Activated T-cell treated with anti-CD3 and anti-CD28 coated beads, Interleukin-2, amount 50 U/mL, for 4 hours (primary cell): ENCODE data around the gene SERPINA5. TPM values are rescaled to one million over a fixed set of nuclear protein-coding genes. Genes with fewer than 3 reads are reported as not detected.
A peak's percentile ranks its signal among the peaks of the same experiment; 100 is the strongest.

Source experiments
- ATAC-seq, 2 donors: fragments of 200-7000 bp; cut with Tn5 transposase; one replicate each; pipeline ENCODE4 v1.10.0; 2021
- DNase-seq: peaks from one replicate; pipeline ENCODE4 v3.0.0-alpha.2; 2020
- H3K27me3 Mint-ChIP-seq: one replicate; pipeline ENCODE4 v1.8.0; 2021; ENCODE audit warnings: low read depth, mixed read lengths
- H3K36me3 Mint-ChIP-seq: one replicate; pipeline ENCODE4 v1.8.0; 2022; ENCODE audit warnings: mixed read lengths; ENCODE audit not compliant: insufficient read depth
- H3K4me1 Mint-ChIP-seq: one replicate; pipeline ENCODE4 v1.8.0; 2021; ENCODE audit warnings: low read depth, mixed read lengths
- H3K4me3 Mint-ChIP-seq: one replicate; pipeline ENCODE4 v1.8.0; 2021; ENCODE audit warnings: mild to moderate bottlenecking, moderate library complexity, mixed read lengths
- H3K9me3 Mint-ChIP-seq: one replicate; pipeline ENCODE4 v1.8.0; 2021; ENCODE audit warnings: mixed read lengths
- total RNA-seq, 3 donors: library from RNA; stranded (reverse); gene quantifications; one replicate each; pipeline ENCODE4 v1.2.1, GENCODE V29; 2021

The SERPINA5 gene
- total RNA-seq, 3 donors from 2014 or later: 0.29 to 0.58 (median 0.38) TPM

DNA sequence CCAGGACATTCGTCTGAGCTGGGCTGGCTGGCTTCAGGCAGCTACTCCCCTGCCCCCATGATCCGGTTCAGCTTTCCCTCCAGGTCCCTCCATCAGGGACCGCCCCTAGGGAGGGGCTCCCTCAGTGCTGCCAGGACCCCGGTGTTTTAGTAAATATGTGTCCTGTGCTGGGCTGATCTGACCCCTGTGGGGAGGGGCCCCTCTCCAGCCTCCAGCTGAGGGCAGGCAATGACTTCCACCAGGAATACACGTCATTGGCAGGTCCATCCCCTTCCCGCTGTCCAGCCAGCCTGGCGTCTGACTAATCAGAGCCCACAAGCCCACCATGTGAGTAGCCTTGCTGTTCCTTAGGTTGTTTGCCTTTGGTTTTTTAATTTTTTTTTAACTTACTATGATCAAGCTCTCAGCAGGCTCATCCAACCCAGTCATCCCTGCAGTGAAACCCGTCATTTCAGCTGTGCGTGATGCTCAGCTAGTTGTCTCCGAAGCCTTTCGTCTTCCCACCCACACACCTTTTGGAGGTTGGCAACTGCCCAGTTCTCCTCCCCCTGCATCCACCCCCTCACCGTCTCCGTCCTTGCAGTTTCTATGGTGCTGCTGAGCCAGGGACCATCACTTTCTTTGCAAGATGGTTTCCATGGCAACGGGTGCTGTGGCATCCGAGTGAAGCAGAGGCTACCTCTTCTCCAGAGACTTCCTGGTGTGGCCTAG is 35.9 kb upstream of the SERPINA5 start:
- DNase-seq: no peak
- Mint-ChIP-seq H3K4me3 (no peak overlapping the region), H3K9me3 (no peaks in the 10 kb centered on the region)

DNA sequence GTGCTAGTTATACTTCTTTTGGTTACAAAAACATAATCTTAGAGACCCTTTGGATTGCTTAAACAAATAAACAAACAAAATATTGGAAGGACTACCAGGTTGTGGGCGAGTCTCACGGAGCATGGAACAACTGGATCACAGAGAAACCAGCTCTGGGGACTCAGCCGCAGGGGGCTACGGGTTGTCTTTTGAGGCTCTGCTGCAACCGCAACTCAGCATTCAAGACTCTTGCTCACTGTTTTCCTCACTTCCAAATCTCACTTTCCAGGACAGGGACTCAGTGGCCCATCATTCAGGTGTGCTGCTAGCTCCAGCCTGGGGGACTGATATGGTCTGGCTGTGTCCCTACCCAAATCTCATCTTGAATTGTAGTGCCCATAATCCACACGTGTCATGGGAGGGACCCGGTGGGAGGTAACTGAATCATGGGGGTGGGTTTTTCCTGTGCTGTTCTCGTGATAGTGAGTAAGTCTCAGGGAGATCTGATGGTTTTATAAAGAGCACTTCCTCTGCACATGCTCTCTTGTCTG is 34.0 kb upstream of the SERPINA5 start:
- Mint-ChIP-seq H3K4me1 (no peaks in the 10 kb centered on the region), H3K4me3 (no peak overlapping the region), H3K36me3 (no peaks in the 10 kb centered on the region), H3K27me3 (peaks cover 33% of the 10 kb centered on the region), H3K9me3 (no peaks in the 10 kb centered on the region)
- DNase-seq (no peak), ATAC-seq (no peak)

More for the DNA sequence above, 35.9 kb upstream of the SERPINA5 start:
- Mint-ChIP-seq H3K4me1 (no peaks in the 10 kb centered on the region), H3K36me3 (no peaks in the 10 kb centered on the region), H3K27me3 (peaks cover 25% of the 10 kb centered on the region)
- ATAC-seq: no peak

DNA sequence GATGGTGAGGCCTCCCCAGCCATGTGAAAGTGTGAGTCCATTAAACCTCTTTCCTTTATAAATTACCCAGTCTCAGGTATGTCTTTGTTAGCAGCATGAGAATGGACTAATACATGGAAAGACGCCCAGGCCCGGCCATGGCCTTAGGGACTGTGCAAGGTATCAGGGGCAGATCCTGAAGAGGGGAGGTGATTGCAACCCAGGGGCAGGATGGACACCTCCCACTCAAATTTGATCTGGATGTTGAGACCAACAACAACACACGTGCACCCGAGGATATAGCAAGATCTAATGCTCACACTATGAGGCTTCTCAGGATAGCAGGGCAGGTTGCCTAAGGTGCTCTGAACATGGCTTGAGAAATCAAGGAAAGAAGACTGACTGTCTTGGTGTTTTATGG is 33.5 kb upstream of the SERPINA5 start:
- ATAC-seq (no peak), DNase-seq (no peak)
- no peaks in the 10 kb centered on the region for H3K4me1 Mint-ChIP-seq
- no peaks in the 10 kb centered on the region for H3K9me3 Mint-ChIP-seq
- no peaks in the 10 kb centered on the region for H3K36me3 Mint-ChIP-seq
- H3K27me3 Mint-ChIP-seq: peaks cover 34% of the 10 kb centered on the region
- no peak overlapping the region for H3K4me3 Mint-ChIP-seq

DNA sequence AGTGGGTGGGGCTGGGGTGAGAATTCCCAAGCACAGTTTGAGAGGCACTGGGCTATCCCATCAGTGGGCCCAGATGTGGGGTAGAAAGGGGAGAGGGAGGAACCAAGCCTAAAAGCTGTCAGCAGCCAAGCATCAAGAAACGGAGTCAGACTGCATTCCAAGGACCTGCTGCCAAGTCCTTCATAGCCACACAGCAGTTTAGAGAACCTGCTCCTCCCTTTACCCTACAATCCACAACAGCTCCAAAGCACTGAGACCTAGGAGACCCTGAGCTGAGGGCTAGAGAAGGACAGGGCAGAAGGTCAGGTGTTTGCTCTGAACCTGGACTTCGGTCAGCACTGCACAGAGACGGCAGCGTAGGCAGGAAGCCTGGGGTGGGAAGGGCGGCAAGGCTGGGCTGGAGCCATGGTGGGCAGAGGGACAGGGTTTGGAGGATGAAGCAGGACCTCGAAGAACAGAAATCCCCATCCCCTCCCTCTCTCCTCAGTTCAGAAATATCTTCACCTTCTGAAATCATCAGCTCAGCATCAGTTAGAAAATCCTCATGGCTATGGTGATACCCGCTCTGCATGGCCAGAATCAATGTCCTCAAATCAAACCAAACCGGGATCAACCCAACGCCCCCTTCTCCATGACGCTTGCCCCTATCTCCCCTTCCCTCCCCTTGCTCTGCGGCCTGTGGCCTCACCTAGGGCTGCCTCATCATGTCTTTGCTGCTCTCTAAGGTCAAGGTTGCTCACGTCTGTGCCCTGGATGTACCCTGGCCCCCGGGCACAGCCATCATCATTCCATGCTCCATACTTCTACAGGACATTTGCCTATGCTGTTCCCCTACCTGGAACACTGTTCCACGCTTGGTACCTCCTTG is 32.9 kb upstream of the SERPINA5 start:
- no peak overlapping the region for H3K4me3 Mint-ChIP-seq
- DNase-seq (no peak), ATAC-seq (no peak)
- H3K4me1 Mint-ChIP-seq: no peaks in the 10 kb centered on the region
- peaks cover 34% of the 10 kb centered on the region for H3K27me3 Mint-ChIP-seq
- no peaks in the 10 kb centered on the region for H3K9me3 Mint-ChIP-seq
- H3K36me3 Mint-ChIP-seq: no peaks in the 10 kb centered on the region

DNA sequence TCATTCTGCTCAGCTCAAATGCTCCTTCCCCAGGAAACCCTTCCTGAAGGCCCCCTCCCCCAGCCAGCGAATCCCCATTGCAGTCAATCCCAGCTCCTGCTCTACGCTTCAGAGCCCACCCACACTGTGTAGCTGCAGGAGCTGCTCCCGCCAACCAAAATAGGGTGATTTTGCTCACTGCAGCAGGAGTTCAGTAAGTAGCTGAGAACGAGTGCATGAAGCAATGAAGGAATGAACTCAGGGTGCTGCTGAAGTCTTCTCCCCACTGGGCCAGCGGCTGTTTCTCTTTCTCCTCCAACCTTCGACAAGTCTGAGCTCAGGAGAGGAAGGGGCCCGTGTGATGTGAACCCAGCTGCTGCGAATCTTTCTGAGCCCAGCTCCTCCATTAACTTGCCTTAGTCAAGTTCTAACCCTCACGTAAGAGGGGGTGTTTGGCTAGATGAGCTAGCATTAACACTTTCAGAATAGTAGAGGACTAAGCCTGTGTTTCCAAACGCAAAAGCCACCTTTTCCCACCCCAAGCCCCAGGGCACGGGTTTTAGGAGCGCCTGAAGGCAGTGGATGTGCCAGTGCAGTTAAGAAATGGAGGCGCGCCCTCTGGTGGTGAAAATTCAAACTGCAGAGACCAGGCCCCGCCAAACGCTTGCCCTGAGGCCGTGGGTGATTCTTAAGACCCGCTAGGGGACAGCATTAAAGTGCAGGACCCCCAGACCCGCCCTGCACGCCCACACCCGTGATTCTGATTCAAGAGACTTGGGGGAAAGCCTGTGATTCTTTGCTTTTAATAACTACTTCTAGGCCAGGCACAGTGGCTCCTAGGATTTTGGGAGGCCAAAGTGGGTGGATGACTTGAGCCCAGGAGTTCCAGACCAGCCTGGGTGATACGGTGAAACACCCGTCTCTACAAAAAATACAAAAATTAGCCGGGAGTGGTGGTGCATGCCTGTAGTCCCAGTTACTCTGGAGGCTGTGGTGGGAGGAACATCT is 31.9 kb upstream of the SERPINA5 start:
- peak; percentile 56 to 69 for ATAC-seq
- DNase-seq: peak; percentile 48
- H3K27me3 Mint-ChIP-seq: peaks cover 32% of the 10 kb centered on the region
- no peaks in the 10 kb centered on the region for H3K9me3 Mint-ChIP-seq
- no peak overlapping the region for H3K4me3 Mint-ChIP-seq
- H3K4me1 Mint-ChIP-seq: no peaks in the 10 kb centered on the region
- no peaks in the 10 kb centered on the region for H3K36me3 Mint-ChIP-seq

DNA sequence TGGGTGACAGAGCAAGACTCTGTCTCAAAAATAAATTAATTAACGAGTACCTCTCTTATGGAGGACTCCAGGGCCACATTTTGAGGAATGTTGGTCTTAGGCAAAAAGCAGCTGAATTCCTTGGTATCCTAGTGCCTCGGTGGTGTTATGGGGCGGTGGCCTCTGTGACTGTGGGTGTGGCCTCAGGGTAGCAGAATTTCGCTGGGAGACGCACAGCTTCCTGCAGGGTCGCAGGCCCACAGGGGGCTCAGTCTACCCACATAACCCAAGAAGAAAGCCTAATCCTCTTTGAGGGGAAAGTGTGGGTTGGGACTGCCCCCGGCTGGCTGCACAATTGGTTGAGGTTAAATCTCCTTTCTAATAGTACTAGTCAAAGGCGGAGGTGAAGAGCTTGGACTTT is 31.2 kb upstream of the SERPINA5 start:
- no peak for ATAC-seq

DNA sequence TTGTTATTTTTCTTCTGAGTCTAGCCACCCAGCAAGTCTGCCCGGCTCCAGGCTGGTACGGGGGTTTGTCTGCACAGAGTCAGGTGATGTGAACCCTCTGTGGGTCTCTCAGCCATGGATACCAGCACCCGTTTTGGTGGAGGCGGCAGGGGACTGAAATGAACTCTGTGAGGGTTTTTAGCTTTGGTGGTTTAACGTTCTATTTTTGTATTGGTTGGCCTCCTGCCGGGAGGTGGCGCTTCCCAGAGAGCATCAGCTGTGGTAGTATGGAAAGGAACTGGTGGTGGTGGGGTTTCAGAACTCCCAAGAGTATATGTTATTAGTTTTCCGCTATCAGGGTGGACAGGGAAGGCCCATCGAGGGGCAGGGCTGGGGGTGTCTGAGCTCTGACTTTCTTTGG is 25.2 kb upstream of the SERPINA5 start:
- no peak overlapping the region for H3K4me3 Mint-ChIP-seq
- H3K36me3 Mint-ChIP-seq: no peaks in the 10 kb centered on the region
- no peak for DNase-seq
- peaks cover 11% of the 10 kb centered on the region for H3K9me3 Mint-ChIP-seq
- ATAC-seq: no peak
- peaks cover 25% of the 10 kb centered on the region for H3K27me3 Mint-ChIP-seq
- H3K4me1 Mint-ChIP-seq: no peaks in the 10 kb centered on the region

More for the DNA sequence above, 31.2 kb upstream of the SERPINA5 start:
- no peaks in the 10 kb centered on the region for H3K36me3 Mint-ChIP-seq
- H3K27me3 Mint-ChIP-seq: peaks cover 35% of the 10 kb centered on the region
- peaks cover 3% of the 10 kb centered on the region for H3K9me3 Mint-ChIP-seq
- no peak overlapping the region for H3K4me3 Mint-ChIP-seq
- DNase-seq: no peak
- no peaks in the 10 kb centered on the region for H3K4me1 Mint-ChIP-seq

DNA sequence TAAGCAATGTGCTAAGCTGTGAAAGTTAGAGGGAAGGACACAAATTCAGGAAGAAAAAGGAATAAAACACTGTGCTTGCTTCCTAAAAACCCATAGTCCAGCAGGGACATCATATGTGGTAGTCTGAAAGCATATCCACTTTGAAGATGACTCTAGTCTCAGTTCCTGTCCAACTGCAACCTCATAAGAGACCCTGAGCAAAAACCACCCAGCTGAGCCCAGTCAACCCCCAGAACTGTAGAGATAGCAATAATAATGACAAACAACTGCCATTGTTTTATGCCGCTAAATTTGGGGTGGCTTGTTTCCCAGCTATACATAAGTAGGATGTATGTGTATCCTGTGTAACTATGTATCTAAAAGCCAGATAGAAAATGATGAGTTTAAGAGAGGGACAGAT is 23.9 kb upstream of the SERPINA5 start:
- DNase-seq (no peak), ATAC-seq (no peak)
- H3K9me3 Mint-ChIP-seq: peaks cover 11% of the 10 kb centered on the region
- peaks cover 15% of the 10 kb centered on the region for H3K27me3 Mint-ChIP-seq
- H3K4me3 Mint-ChIP-seq: no peak overlapping the region
- H3K4me1 Mint-ChIP-seq: no peaks in the 10 kb centered on the region
- H3K36me3 Mint-ChIP-seq: no peaks in the 10 kb centered on the region

DNA sequence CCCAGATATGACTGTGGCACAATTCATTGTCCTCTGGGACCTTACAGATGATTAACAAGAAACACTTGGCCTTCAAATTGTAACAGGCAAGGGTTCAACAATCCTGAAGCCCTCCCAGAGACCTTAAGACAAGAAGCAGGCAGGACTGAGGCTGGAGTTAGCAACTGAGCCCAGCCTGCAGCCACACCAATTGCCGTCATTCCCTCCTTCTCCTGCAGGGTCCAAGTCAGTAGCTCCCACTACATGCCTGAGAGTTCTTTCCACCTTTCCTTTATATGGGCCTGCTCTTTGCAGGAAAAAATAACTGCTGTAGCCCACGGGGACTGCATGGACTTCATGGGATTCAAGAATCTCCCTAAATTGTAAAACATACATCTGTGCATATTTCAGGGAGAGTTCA is 22.4 kb upstream of the SERPINA5 start:
- no peak for ATAC-seq
- no peak for DNase-seq
- Mint-ChIP-seq H3K4me1 (no peaks in the 10 kb centered on the region), H3K27me3 (peaks cover 12% of the 10 kb centered on the region), H3K36me3 (no peaks in the 10 kb centered on the region), H3K9me3 (peaks cover 11% of the 10 kb centered on the region), H3K4me3 (no peak overlapping the region)

DNA sequence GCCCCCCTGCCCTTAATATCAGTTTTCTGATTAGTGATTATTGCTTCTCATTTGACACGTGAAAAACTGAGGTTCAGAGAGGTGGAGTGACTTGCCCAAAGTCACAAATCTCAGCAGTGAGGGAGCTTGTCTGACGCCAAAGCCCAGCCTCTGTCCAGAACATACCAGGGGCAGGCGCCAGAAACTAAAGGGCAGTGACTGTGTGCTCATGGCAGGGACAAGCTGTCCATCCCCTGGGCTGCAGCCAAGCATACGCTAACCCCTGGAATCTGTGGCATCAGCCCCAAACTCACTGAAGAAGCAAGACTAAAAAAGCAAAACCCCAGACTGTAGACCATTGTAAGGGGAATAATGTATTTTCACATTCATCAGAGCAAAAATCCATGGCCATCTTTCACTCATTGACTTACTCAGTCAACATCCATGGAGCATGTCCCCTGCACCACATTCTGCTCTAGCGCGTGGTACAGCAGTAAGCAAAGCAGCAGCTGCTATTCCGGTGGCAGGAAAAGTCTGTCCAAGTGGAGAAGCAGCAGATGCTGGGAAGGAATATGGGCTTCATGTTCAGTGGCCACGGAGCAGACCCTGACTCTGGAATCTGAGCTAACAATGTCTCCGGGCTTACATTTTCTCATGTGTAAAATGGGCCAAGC is 21.5 kb upstream of the SERPINA5 start:
- DNase-seq: no peak
- Mint-ChIP-seq H3K4me3 (no peak overlapping the region), H3K9me3 (peaks cover 11% of the 10 kb centered on the region), H3K36me3 (no peaks in the 10 kb centered on the region), H3K27me3 (peaks cover 12% of the 10 kb centered on the region), H3K4me1 (no peaks in the 10 kb centered on the region)
- ATAC-seq: no peak

DNA sequence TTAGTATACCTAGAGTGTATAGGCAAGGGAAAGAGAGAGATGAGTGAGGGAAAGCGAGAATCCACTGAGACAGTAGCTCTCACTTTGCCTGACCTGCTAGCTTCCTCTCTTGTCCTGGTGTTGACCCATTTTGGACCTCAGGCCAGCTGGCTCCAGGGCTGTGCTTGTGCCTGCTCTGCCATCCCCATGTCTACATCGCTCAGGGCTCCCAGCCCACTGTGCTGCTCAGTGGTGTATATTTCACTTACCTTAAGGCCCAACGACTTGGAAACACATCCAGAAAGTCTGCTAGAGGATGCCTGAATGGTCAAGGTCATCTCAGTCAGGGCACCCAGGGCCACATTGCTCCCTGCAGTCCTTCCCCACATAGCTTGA is 20.9 kb upstream of the SERPINA5 start:
- no peaks in the 10 kb centered on the region for H3K36me3 Mint-ChIP-seq
- H3K4me1 Mint-ChIP-seq: no peaks in the 10 kb centered on the region
- no peak overlapping the region for H3K4me3 Mint-ChIP-seq

DNA sequence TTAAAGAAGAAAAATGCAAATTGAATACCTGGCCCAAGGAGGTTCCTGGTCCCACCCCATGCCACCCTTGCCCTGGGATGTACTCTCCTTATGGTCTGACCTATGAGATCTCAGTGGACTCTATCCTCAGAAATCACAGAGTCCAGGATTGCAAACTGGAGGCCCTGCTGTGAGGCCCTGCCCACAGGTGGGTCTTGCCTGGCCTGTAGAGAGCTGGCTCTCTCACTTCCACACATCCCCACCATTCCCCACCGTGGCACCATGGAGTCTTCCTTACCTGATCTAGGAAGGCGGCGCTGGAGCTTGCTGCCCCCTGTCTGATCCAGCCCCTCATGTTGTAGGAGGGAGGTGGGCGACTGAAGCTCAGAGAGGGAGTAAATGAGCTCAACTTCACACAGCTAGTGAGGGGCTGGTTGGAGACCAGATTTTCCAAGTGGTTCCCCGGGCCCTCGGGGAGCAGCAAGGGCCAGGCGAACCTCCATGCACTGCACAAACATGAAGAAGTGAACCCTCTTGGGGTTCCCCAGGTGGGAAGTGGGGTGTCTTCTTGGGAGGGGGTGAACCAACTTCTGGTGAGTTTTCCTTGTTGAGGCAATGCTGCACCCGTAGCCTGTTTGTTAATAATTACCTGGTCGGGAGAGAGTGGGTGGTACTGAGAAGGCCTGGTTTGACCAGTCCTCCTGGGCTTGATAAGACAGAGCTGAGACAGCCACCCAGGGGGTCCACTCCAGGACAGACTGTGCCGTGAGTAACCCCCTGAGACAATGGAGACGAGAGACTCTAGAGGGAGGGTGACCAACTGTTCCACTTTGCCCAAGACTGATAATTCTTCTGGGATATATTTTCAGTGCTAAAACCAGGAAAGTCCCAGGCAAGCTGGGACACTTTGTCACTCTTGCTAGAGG is 20.2 kb upstream of the SERPINA5 start, which contains the start of gene SERPINA4:
TSS of gene SERPINA4 (plus strand) at position 692 of the 905 bp plus-strand sequence. CDS start 2,041 bp downstream, outside the sequence.
- Mint-ChIP-seq H3K4me1 (no peaks in the 10 kb centered on the region), H3K9me3 (no peaks in the 10 kb centered on the region), H3K36me3 (no peaks in the 10 kb centered on the region), H3K27me3 (peaks cover 9% of the 10 kb centered on the region), H3K4me3 (no peak within 1 kb of the TSS)
- DNase-seq (no peak), ATAC-seq (no peak)

More for the DNA sequence above, 20.9 kb upstream of the SERPINA5 start:
- DNase-seq: no peak
- no peak for ATAC-seq
- H3K9me3 Mint-ChIP-seq: peaks cover 6% of the 10 kb centered on the region
- H3K27me3 Mint-ChIP-seq: peaks cover 9% of the 10 kb centered on the region

DNA sequence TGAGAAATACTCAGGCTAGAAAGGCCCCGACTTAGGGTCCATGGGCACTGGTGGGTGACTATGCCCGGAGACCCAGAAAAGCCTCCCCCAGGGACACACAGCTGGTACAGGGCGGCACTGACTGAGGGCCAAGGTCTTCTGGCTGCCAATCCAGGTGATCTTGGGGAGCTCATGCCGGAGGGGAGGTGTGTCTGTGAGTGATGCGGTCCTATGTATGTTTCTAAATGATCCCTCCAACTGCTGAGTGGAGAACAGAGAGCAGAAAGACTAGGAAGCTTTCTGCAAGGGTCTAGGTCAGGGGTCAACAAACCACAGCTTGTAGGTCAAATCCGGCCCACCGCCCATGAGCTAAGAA is 19.6 kb upstream of the SERPINA5 start:
- peaks cover 9% of the 10 kb centered on the region for H3K27me3 Mint-ChIP-seq
- ATAC-seq (no peak), DNase-seq (no peak)
- H3K36me3 Mint-ChIP-seq: no peaks in the 10 kb centered on the region
- H3K4me3 Mint-ChIP-seq: no peak overlapping the region
- no peaks in the 10 kb centered on the region for H3K4me1 Mint-ChIP-seq
- no peaks in the 10 kb centered on the region for H3K9me3 Mint-ChIP-seq
